ENCODE data around the gene YKT6. TPM values are rescaled to one million over a fixed set of nuclear protein-coding genes. Genes with fewer than 3 reads are reported as not detected.

The YKT6 gene
- total and polyA plus RNA-seq, 2 of the 8 experiments (the other 6 are each of a cell fraction or from before 2014, with no cell fraction given) = 75.3 to 103 TPM

GRCh38 chr7:44158096-44158872 lies 42.5 kb upstream of the YKT6 start (continued):
- TF ChIP-seq TCF12 (IDR thresholded peaks at IDR 0.05; ENCODE audit: low read depth, low read length) (no peak), ATF3 (IDR thresholded peaks at IDR 0.05; ENCODE audit: insufficient read depth, low read depth, low read length) (no peak)

All from H1 (cell line).